Transverse colon (tissue), 4 donors: ENCODE measurements around the gene SLC43A1.

Source experiments
- EP300 ChIP-seq: sonication (generic); formaldehyde crosslinking; IDR thresholded peaks from one replicate; pipeline ENCODE4 v1.6.1; 2017; ENCODE audit warnings: antibody characterized with exemption, low read depth
- POLR2A ChIP-seq: fragments of 450-650 bp; IDR thresholded peaks from one replicate; pipeline ENCODE4 v1.6.1; 2016; ENCODE audit warnings: antibody characterized with exemption, mild to moderate bottlenecking, moderate library complexity
- POLR2AphosphoS5 ChIP-seq, 3 donors: sonication (generic); formaldehyde crosslinking; IDR thresholded peaks; one replicate each; pipeline ENCODE4 v1.6.1; 2016; ENCODE audit warnings: antibody characterized with exemption in 3 of 3
- TF ChIP-seq, protein P1 (sequence below), 5 experiments: fragments of 200-600 bp in 3 of 5; fragments of 450-650 bp in 2 of 5; sonication (generic) in 3 of 5; IDR thresholded peaks; 1 replicate in 2 of 5; 2 replicates in 3 of 5; pipeline ENCODE4 v1.5.1; 2016 to 2017; ENCODE audit warnings: antibody characterized with exemption in 5 of 5, inconsistent platforms in 3 of 5, mild to moderate bottlenecking in 2 of 5, moderate library complexity in 1 of 5

DNA sequence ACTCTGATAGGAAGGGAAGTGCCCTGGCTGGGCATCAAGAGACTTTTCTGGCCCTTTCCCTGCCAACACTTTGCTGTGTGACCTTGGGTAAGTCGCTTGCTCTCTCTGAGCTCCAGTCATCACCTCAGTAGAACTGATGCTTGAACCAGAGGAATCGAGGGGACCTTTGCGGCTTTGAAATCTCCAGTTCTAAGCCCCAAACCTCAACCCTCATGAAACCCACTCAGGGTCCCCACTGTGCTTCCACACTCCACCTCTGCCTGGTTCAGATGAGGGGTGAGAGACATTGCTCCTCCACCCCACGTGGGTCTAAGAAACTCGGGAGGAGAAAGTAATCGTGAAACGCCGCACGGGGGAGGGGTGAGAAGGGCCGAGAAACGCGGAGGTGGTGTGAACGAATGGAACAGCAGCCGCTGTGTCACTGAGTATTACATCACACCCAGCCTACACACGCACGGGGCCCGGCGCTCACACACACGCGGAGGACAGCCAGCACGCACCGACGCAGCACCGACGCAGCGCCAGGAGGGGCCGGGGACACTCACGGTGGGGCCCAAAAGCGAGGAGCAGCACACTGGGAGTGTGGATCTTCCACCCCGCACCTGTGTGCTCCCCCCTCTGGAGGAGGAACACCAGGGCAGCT lies 50.8 kb downstream of the SLC43A1 start:
- TF ChIP-seq, protein P1, sequence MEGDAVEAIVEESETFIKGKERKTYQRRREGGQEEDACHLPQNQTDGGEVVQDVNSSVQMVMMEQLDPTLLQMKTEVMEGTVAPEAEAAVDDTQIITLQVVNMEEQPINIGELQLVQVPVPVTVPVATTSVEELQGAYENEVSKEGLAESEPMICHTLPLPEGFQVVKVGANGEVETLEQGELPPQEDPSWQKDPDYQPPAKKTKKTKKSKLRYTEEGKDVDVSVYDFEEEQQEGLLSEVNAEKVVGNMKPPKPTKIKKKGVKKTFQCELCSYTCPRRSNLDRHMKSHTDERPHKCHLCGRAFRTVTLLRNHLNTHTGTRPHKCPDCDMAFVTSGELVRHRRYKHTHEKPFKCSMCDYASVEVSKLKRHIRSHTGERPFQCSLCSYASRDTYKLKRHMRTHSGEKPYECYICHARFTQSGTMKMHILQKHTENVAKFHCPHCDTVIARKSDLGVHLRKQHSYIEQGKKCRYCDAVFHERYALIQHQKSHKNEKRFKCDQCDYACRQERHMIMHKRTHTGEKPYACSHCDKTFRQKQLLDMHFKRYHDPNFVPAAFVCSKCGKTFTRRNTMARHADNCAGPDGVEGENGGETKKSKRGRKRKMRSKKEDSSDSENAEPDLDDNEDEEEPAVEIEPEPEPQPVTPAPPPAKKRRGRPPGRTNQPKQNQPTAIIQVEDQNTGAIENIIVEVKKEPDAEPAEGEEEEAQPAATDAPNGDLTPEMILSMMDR (IDR thresholded peaks at IDR 0.05), result no peak
- TF ChIP-seq POLR2A, result no peak
- TF ChIP-seq EP300, result no peak
- TF ChIP-seq POLR2AphosphoS5 (IDR thresholded peaks at IDR 0.05), result no peak
